Stimulated activated CD4-positive, alpha-beta T cell treated with anti-CD3 and anti-CD28 coated beads, Interleukin-15, amount 100 ng/mL, for 1 hour (primary cell): ENCODE results near the gene RALA.
A peak's percentile ranks its signal among the peaks of the same experiment; 100 is the strongest.
"Not testable (repeated sequence)": the region's sequence is repeated elsewhere in the genome, so short reads cannot be mapped to it uniquely, and the experiment has no call there.

Experiments used
- DNase-seq, 2 donors: peaks; one replicate each; pipeline ENCODE4 v3.0.0-alpha.2; 2020; ENCODE audit warnings: low read depth in 1 of 2, low spot score in 1 of 2

Gene RALA

DNA sequence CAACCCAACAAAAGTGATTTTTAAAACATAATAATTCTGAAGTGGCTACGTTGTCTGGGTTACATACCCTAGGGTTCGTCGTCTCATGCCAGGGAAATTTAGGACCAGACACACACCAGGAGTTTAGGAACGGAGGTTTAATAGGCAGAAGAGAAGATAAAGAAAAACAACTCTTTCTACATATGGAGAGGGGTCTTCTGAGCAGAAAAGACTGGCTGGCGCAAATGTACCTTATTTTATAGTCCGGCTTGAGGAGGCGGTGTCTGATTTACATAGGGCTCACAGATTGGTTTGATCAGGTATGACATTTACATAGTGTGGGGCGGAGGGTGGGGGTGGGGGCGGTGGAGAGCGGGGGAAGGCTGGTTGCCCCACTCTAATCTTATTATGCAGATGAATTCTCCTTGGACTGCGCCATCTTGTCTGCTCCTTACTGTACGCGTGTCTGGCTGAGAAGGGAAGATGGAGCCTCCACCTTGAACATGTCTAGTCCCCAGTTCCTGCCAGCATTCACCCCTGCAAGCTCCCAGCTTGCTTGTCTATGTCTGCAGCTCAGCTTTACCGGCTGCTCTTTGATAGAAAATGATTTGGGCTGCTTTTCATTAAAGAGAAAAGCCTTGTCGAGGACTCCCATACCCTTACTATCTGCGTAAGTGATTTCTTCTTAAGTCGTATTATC lies 98.7 kb downstream of the RALA start:
- DNase-seq: no peak

DNA sequence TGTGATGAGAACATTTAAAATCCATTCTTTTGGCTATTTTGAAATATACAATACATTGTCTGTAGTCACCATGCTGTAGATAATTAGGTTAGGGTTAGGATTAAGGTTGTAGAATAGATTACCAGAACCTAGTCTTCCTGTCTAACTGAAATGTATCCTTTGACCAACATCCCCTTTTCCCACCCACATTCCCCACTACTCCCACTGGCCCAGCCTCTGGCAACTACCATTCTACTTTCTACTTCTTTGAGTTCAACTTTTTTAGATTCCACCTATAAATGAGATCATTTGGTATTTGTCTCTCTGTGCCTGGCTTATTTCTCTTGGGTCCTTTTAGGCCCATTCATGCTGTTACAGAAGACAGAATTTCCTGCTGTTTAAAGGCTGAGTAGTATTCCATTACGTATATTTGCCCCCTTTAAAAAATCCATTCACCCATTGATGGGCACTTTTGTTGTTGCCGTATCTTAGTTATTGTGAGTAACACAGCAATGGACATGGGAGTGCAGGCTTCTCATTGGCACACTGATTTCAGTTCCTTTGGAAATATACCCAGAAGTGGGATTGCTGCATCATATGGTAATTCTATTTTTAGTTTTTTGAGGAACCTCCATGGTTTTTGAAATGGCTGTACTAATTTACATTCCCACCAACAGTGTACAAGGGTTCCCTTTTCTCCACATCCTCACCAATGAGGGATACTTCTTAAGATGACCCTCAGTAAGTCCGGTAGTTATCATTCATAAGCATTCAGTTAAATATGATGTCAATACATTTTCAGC lies 104.0 kb downstream of the RALA start:
- no peak for DNase-seq

DNA sequence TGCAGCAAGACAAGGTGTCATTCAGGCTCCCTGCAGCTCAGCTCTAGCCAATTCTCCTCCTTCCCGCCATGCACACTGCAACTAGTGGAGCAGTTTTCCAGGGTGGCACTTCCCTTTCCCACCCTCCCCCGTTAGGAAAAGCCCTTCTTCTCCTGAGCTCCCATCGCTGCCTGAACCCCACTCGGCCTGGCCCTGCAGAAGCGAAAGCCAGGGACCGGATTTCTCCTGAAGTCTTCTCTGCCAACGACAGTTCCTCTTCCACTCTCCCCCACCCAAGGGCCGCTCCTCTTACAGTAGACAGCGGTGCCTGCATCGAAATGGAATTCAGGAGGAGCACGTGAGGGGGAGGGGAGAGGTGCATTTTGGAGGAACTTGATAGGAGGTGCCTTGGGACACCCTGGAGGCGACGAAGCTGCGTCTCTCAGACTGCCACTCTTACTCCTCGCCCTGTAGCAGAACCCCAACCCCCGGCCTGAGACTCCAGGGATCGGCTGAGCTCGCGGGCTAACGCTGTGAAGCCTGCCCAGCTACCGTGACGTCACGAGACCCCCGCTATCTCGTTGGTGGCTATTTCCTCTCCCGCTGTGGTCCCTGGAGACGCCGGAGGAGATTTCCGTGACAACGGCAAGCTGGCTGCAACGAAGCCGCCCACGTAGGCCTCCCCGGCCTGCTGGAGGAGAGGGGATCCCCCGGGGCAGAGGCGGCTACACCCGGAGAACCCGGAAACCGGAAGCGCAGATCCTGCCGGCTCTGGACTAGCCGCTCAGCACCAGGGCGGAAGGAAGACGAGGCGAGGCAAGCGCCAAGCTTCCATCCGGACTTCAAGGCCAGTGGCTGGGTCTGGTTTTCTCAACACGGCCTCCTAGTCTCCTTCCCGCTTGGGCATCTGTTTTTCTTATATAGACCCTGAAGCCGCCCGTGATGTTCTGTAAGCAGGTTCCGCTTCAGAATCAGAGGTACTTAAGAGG lies 109.7 kb downstream of the RALA start:
- peak; percentile 82 to 95 for DNase-seq

DNA sequence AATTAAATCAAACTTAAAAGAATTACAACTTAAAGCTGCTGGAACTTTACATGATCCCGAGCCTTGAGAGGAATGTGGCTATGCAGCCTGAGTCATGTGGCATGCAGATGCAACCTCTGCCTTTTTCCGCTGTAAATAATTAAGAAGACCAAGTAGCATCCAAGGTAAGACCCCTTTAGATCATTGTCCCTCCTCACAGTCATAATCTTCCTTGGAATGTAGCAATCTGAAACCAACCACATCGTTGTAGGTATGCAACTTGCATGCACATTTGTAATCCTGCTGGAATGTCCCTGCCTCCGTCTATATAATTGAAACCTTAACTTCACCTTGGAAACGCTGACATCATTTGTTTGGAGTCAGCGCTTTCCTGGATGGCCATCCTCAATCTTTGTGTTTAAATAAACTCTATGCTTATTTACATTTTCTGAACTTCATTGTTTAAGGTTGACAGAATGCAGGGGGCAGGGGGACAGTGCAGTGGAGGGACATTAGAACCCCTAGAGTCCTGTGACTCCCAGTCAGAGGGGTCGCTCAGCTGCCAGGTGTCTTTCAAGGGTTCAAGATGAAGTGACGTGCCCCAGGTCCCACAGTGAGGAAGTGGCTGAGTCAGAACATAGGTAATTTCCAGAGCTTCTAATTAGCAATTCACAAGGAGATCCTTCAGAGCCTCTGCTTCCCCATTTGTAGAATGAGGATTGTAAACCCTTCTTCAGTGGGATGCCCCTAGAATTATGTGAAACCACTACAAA lies 110.7 kb downstream of the RALA start:
- DNase-seq: no peak

DNA sequence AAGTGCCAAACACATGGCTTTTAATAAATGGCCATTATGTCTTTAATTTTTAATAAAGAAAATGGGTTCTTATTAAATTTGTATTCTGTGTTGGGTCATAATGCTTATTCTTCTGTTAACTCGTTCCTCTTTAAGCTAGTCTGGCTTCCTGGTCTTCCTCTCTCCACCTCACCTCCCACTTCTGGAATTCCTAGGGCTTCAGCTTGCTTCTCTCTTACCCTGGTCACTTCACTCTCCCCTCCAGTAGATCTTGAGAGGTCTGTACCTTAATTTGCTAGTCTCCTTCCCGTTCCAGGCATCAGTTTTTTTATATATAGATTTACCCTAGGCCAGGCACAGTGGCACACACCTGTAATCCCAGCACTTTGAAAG lies 111.2 kb downstream of the RALA start:
- no peak for DNase-seq

DNA sequence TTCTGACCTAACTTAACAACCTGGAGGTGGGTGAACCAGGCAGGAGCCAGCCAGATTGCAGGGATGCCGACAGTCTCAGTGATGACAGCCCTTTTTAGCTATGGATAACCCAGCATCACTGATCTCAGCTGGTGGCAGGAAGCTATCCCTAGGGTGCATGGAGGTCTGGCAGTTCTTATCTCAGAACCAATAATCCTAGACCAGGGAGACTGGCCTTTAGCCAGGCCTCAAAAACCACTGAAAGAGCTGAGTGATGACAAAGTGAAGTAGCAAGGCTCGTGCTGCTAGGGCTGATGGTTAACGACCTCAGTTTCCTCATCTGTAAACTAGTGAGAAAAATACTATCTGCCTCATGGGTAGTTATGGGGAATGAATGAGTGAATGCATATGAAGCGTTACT lies 112.5 kb downstream of the RALA start:
- no peak for DNase-seq

DNA sequence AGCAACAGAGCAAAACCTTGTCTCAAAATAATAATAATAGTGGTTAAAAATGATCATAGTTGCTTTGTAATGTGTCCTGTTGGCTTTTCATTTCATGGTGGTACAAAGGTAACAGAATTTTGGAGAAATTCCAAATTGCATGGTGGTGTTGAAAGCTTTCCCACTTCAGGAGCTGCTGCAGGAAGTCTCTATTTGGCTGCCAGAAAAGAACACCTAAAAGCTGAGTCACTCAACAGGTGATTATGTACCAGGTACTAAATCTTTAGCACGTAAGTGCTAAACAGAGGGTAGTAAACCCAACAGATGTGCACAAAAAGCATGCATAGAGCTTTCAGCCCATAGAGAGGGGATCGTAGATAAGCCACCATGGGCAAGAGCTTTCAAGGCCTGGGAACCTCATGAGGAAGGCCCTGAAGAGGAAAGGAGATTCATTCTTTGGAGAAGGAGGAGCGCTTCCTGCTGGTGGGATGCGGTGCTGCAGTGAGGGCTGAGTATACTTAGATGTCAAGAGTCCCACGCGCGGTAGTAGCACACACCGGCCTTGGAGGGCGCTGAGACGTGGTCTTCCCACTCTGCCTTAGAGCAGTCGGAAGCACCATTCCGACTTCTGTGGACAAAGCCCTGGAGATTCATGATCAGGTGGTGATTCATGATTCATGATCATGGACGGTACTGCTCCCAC lies 118.7 kb downstream of the RALA start:
- DNase-seq: peak in 1 of 2 donors; percentile 27

DNA sequence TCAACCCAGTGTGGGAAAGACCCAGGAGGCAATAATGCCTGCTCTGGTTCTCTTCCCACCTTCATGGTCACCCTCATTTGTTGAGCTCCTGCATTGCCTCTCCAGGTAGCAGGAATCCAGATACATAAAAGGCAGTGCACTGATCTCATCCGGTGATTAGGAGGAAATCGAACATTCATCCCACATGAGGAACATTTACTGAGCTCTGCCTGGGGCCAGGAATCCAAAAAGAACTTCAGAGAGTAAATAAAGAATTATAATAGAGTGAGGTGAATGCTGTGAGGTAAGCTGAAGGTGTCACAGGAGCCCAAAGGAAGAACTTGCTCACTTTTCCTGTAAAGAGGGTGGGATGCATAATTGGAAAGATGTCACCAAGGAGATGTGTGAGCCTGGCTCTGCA lies 121.2 kb downstream of the RALA start:
- no peak for DNase-seq

DNA sequence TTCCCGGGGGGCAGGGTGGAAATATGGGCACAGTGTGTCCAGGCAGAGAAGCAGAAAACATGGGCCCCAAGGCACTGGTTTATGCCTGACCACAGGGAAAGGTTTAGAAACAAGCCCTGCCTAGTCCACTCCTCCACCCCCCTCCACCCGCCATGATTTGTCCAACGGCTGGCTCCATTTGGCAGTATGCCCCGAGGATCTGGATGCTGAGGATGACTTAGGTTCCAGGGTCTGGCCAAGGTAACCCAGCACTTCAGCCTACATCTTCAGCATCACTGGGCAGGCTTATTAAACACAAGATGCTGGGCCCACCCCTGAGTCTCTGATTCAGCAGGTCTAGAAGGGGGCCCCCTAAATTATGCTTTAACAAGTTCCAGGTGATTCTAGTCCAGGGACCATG lies 121.9 kb downstream of the RALA start:
- DNase-seq: no peak

DNA sequence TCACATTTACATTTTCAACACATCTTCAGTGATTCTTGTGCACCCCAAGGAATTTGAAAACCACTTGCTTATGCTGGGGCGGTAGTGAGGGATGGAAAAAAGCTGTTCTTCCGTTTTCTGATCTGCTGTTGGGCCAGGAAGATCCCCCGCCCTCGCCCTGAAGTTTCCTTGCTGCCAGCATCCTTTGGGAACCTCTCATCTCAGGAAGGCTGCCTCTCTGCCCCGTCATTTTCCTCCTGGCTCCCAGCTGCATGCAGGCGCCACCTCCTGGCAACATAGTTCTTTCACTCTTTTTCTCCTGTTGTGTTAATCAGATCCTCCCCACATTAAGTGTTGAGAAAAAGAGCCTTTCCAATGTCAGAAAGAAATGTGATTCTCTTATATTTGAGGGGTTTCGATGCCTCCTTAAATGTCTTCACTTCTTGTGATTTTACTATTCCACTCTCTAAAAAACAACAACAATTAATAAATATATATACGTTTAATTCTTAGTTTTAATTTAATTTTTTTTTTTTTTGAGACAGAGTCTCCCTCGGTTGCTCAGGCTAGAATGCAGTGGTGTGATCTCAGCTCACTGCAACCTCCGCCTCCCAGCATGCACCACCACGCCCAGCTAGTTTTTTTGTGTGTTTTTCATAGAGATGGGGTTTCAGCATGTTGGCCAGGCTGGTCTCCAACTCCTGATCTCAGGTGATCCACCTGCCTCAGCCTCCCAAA lies 122.9 kb downstream of the RALA start:
- DNase-seq: peak; percentile 20 to 28

DNA sequence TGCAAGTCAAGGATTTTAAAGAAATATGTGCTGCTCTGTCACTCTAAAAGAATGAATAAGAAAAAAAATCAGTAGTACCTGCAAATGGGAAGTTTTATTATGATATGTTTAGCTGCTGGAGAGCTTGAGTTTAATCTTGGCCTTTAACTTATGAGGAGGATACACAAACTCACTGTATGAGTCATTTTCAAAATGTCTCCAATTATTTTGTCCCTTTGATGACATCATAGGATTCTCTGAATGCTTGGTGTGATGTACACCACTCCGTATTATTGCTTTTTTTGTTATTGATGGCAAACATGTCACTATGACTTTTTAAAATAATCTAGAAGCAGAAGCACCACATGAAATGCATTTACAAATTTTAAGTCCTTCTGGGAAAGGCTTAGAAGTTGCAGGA lies 125.8 kb downstream of the RALA start:
- no peak for DNase-seq

DNA sequence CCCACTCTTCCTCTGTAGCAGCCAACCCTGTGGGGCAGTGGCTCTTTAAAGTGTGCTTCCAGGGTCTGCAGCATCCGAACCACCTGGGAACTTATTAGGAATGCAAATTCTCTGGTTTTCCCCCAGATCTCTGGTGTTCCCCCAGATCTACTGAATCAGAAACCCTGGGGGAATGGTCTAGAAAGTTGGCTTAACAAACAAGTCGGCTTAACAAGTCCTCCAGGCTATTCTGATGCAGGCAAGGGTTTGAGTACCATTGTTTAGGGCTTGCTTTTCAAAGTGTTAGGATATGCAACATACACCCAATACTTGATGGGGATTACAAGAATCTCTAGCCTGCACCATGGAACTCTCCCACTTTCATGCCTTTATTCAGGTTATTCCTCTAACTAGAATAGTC lies 126.3 kb downstream of the RALA start:
- DNase-seq: no peak

DNA sequence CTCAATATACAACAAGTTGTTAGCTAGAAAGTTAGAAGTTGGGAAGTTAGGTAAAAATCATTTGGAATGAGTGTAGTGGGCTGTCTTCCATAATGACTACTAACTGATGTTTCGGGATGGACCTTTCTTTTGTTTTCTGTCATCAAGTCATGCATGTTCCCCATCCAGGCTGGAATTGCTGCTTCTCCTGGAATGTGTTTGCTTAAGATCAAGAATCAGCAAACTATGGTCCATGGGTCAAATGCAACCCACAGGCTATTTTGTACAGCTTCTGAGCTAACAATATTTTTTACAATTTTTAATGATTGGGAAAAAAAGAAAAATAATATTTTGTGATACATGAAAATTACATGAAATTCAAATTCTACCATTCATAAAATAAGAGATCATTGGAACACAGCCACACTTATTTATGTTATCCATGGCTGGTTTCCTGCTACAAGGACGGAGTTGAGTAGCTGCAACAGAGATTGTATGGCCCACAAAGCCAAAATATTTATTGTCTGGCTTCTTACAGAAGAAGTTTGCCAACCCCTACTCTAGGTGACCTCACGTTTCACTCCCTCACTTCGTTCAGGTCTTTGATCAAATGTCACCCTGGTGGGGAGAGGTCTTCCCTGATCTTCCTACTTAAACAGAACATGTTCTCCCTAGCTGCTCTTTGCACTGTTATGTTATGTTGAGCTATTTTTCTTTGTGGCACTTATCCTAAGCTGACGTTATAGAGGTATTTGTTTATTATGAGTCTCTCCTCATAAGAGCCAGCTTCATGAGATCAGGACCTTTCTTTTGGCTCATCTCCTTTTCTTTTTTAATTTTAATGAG lies 127.1 kb downstream of the RALA start:
- no peak for DNase-seq

DNA sequence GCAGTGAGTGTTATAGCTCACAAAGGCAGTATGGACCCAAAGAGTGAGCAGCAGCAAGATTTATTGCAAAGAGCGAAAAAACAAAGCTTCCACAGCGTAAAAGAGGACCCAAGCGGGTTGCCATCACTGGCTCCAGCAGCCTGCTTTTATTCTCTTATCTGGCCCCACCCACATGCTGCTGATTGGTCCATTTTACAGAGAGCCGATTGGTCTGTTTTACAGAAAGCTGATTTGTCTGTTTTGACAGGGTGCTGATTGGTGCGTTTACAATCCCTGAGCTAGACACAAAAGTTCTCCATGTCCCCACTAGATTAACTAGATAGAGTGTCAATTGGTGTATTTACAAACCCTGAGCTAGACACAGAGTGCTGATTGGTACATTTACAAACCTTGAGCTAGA lies 129.9 kb downstream of the RALA start:
- not testable (repeated sequence) for DNase-seq

DNA sequence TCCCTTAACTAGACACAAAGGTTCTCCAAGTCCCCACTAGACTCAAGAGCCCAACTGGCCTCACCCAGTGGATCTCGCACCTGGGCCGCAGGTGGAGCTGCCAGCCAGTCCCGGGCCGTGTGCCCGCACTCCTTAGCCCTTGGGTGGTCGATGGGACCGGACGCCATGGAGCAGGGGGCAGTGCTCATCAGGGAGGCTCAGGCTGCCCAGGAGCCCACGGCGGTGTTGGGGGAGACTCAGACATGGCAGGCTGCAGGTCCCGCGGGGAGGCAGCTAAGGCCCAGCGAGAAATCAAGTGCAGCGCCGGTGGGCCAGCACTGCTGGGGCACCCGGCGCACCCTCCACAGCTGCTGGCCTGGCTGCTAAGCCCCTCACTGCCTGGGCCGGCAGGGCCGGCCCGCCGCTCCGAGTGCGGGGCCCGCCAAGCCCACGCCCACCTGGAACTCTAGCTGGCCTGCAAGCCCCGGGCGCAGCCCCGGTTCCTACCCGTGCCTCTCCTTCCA lies 130.5 kb downstream of the RALA start:
- no peak for DNase-seq

DNA sequence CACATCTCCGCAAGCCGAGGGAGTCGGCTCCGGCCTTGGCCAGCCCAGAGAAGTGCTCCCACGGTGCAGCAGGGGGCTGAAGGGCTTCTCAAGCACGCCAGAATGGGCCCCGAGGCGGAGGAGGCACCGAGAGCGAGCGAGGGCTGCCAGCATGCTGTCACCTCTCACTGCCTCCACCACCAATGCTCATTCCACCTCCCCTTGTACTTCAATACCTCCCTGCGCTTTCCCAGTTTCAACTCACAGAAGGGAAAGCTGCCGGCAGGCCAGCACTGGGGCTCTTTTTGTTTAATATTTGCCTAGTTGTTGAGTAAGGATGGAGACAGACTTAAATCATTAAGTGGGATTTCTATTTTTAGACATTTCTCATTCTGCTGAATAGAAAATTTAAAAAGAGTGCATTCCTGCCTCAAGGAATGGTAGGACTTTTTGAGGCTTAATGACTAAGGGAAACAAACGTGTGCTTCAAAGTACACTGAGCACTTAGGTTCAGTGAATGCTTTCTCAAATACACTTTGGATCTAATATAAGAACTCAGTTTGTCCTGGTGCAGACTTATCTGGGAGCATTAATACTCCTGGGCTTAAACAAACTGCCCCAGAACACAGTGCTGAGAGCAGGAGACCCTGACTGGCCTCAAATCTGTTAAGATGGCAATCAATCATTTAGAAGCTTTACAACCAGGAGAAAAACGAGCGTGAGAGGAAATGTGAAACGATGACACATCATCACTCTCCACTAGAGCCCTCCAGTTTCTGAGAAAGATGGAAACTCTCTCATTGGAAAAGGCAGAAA lies 131.2 kb downstream of the RALA start:
- no peak for DNase-seq

DNA sequence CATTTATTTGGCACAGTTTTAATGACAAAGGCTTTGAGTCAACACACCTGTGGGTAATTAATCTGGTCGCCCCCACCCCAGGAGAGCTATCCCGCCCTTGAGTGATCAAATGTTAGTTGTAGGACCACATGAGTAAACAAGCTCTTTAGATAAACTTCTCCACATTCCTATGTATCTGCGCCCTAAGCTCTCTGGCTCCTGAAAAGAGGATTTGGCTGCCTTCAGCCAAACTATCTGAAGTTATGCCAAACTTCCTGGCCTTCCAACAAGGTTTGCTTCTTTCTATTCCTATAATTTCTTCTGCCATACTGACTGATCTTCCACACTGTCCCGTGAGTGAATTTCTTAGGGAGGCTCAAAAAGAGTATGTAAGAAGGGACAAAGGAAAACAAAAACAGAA lies 134.2 kb downstream of the RALA start:
- no peak for DNase-seq
